ENCODE measurements around the gene MMP17.

MMP17 gene

GRCh38 chr12:131830914-131831571, 2.9 kb downstream of the MMP17 start:
- DNase-seq (ENCODE audit: low read depth) = no peak

- DNase-seq (ENCODE audit: low read depth) = no peak
Observed at GRCh38 chr12:131831635-131832041, 3.4 kb downstream of the MMP17 start.

GRCh38 chr12:131832321-131833231, 4.4 kb downstream of the MMP17 start:
- DNase-seq (ENCODE audit: low read depth) = no peak

GRCh38 chr12:131833288-131833895, 5.2 kb downstream of the MMP17 start:
- no peak for DNase-seq (ENCODE audit: low read depth)

- no peak for DNase-seq (ENCODE audit: low read depth)
Observed at GRCh38 chr12:131833896-131834641, 5.9 kb downstream of the MMP17 start.

- no peak for DNase-seq (ENCODE audit: low read depth)
Observed at GRCh38 chr12:131834798-131835615, 6.8 kb downstream of the MMP17 start.

- DNase-seq (ENCODE audit: low read depth) = no peak
Observed at GRCh38 chr12:131835616-131836171, 7.5 kb downstream of the MMP17 start.

- DNase-seq (ENCODE audit: low read depth) = no peak
Observed at GRCh38 chr12:131836193-131836592, 8.0 kb downstream of the MMP17 start.

- no peak for DNase-seq (ENCODE audit: low read depth)
Observed at GRCh38 chr12:131836714-131837397, 8.7 kb downstream of the MMP17 start.

GRCh38 chr12:131840643-131841416, 12.6 kb downstream of the MMP17 start:
- DNase-seq (ENCODE audit: low read depth) = no peak

GRCh38 chr12:131841547-131841946, 13.4 kb downstream of the MMP17 start:
- no peak for DNase-seq (ENCODE audit: low read depth)

- DNase-seq (ENCODE audit: low read depth) = no peak
Observed at GRCh38 chr12:131842169-131842568, 14.0 kb downstream of the MMP17 start.

GRCh38 chr12:131843527-131843926, 15.3 kb downstream of the MMP17 start:
- no peak for DNase-seq (ENCODE audit: low read depth)

GRCh38 chr12:131844140-131844539, 15.9 kb downstream of the MMP17 start:
- DNase-seq (ENCODE audit: low read depth) = no peak

GRCh38 chr12:131844656-131845055, 16.5 kb downstream of the MMP17 start:
- DNase-seq (ENCODE audit: low read depth) = no peak

- no peak for DNase-seq (ENCODE audit: low read depth)
Observed at GRCh38 chr12:131845121-131845520, 16.9 kb downstream of the MMP17 start.

GRCh38 chr12:131847456-131847855, 19.3 kb downstream of the MMP17 start:
- no peak for DNase-seq (ENCODE audit: low read depth)

GRCh38 chr12:131848753-131849152, 20.6 kb downstream of the MMP17 start:
- DNase-seq (ENCODE audit: low read depth) = no peak

GRCh38 chr12:131849700-131850553, 21.7 kb downstream of the MMP17 start:
- DNase-seq (ENCODE audit: low read depth) = no peak
